ENCODE measurements around the gene MCM3.

- TF ChIP-seq CTCF (IDR thresholded peaks at IDR 0.05; ENCODE audit: insufficient read depth, low read depth, low read length) (no peak), EZH2 (IDR thresholded peaks at IDR 0.05; ENCODE audit: insufficient read depth, low read length) (no peak)
Observed at GRCh38 chr6:52254731-52255378, 29.7 kb downstream of the MCM3 start.
